MCF 10A (cell line): Measurements from ENCODE around the gene ACER3. TPM values are rescaled to one million over a fixed set of nuclear protein-coding genes. Genes with fewer than 3 reads are reported as not detected.
A peak's percentile ranks its signal among the peaks of the same experiment; 100 is the strongest.
"Not testable (repeated sequence)": the region's sequence is repeated elsewhere in the genome, so short reads cannot be mapped to it uniquely, and the experiment has no call there.

ENCODE experiments used
- Bru-seq: library from RNA; stranded (reverse); fragments of 400-500 nt; gene quantifications from one replicate; lab custom pipeline; 2021; lab: Mats Ljungman, UMichigan
- BruChase-seq, 2 experiments: library from RNA; stranded (reverse); fragments of 400-500 nt; gene quantifications; one replicate each; lab custom pipeline; 2021; lab: Mats Ljungman, UMichigan
- BruUV-seq: library from RNA; stranded (reverse); fragments of 400-500 nt; replicated peaks from 2 replicates; lab custom pipeline; 2021; lab: Mats Ljungman, UMichigan
- CTCF ChIA-PET: fragments of 300-600 bp; sonication (Branson Sonifier 250); formaldehyde crosslinking; extraction: SDS; loops from one replicate; lab custom pipeline; 2021; ENCODE audit warnings: antibody characterized with exemption, inconsistent platforms; lab: Yijun Ruan, JAX
- POLR2A ChIA-PET: fragments of 300-600, 350-650 bp; sonication (Branson Sonifier 250); formaldehyde crosslinking; extraction: SDS; loops from one replicate; lab custom pipeline; 2020; ENCODE audit warnings: antibody characterized with exemption, inconsistent platforms; lab: Yijun Ruan, JAX
- DNase-seq: peaks from one replicate; pipeline ENCODE4 v3.0.0-alpha.2; 2018; ENCODE audit not compliant: unreplicated experiment
- H3K27ac Mint-ChIP-seq: one replicate; pipeline ENCODE4 v1.8.0; 2022; ENCODE audit warnings: mild to moderate bottlenecking, low read depth, mixed read lengths; ENCODE audit not compliant: unreplicated experiment
- H3K27me3 Mint-ChIP-seq: one replicate; pipeline ENCODE4 v1.8.0; 2022; ENCODE audit warnings: mixed read lengths; ENCODE audit not compliant: insufficient read depth, unreplicated experiment
- H3K36me3 Mint-ChIP-seq: one replicate; pipeline ENCODE4 v1.8.0; 2022; ENCODE audit warnings: mild to moderate bottlenecking, moderate library complexity, mixed read lengths; ENCODE audit not compliant: insufficient read depth, unreplicated experiment
- H3K4me1 Mint-ChIP-seq: one replicate; pipeline ENCODE4 v1.8.0; 2022; ENCODE audit warnings: mixed read lengths; ENCODE audit not compliant: insufficient read depth, unreplicated experiment
- H3K4me3 Mint-ChIP-seq: one replicate; pipeline ENCODE4 v1.8.0; 2022; ENCODE audit warnings: mild to moderate bottlenecking, moderate library complexity, mixed read lengths; ENCODE audit not compliant: unreplicated experiment
- H3K9me3 Mint-ChIP-seq: one replicate; pipeline ENCODE4 v1.8.0; 2022; ENCODE audit warnings: mixed read lengths; ENCODE audit not compliant: unreplicated experiment
- intact Hi-C: fragments of 100-400 bp; cut with micrococcal nuclease; formaldehyde crosslinking; loops from 2 replicates; pipeline ENCODE4 v1.14.1; 2022
- long read RNA-seq: library from polyadenylated mRNA; stranded (forward); transcript quantifications from one replicate; pipeline ENCODE4 v2.0.0, GENCODE V29; 2022
- total RNA-seq: library from RNA; stranded (reverse); gene quantifications from 2 replicates; pipeline ENCODE4 v1.2.3, GENCODE V29; 2022
- TF ChIP-seq, protein P1 (sequence below): fragments of 200-600 bp; IDR thresholded peaks from one replicate; pipeline ENCODE4 v1.8.0; 2022; ENCODE audit warnings: antibody characterized with exemption, mild to moderate bottlenecking; ENCODE audit not compliant: unreplicated experiment

Gene ACER3
- total RNA-seq (12.7 and 13.8 TPM in 2 replicates), Bru-seq, nascent RNA (percentile 63 among the genes with signal in this experiment), BruChase-seq, experiment 1, labeled RNA remaining after a 6-hour chase (percentile 60 among the genes with signal in this experiment), BruChase-seq, experiment 2, labeled RNA remaining after a 2-hour chase (percentile 58 among the genes with signal in this experiment)
- long read RNA-seq, full-length matches to known transcripts, result 22 of 29 reads
- long read RNA-seq, partial matches to known transcripts, result 1 of 29 reads
- long read RNA-seq, other reads (novel, unspliced or antisense), result 6 of 29 reads

DNA sequence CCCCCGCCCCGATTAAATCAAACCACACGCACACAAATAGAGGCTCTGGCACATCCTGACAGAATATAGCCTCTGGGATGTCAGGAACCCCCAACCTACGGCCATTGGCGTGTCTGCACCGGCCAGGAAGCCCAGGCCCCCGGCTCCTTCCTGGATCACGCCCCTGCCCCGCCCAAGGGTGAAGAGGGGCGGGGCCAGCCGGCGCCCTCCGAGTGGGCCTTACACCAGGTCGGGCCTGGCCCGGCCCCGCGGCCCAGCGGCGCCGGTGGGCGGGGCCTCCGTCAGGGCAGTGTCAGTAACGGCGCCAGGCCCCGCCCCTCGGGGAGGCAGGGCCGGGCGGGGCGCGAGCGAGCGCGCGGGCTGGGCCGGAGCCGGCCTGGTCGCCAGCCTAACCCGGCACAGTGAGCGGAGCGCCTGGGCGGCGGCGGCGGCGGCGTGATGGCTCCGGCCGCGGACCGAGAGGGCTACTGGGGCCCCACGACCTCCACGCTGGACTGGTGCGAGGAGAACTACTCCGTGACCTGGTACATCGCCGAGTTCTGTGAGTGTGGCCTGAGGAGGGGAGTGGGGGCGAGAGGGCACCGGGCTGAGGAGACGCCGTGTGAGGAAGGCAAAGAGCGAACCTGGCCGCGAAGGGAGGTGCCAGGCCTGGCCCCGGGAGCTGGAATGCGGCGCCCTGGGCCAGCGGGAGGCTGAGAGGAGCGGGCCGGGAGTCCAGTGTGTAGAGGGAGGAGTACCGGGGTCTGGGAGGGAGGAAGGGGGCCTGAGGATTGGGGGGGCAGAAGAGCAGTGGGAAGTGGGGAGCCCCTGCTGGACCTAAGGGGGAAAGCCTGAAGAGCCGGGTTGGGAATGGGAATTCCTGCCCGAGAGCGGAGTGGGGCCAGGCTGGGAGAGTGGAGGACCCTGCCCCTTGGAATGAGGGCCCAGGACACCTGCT is at the start of gene ACER3:
Gene ACER3, plus strand, starts transcription at position 380 of the 937 bp plus-strand sequence. Its CDS starts 59 bp downstream, at position 439.
- no peaks in the 10 kb centered on the region for H3K36me3 Mint-ChIP-seq
- no peaks in the 10 kb centered on the region for H3K9me3 Mint-ChIP-seq
- H3K4me1 Mint-ChIP-seq, result peaks cover 24% of the 10 kb centered on the region
- H3K4me3 Mint-ChIP-seq, result peak within 1 kb of the TSS; percentile 85
- intact Hi-C loops, result loop anchor here (1.0 to 2.0 kb wide), 3 partner anchors 51 to 58 kb away; no protein-coding TSS in a partner anchor
- CTCF ChIA-PET, result interaction anchor here (1.0 kb wide), 1 partner anchor 11 kb away, joined by 3 read pairs; no protein-coding TSS in a partner anchor
- peak; percentile 89 for DNase-seq
- TF ChIP-seq, protein P1, sequence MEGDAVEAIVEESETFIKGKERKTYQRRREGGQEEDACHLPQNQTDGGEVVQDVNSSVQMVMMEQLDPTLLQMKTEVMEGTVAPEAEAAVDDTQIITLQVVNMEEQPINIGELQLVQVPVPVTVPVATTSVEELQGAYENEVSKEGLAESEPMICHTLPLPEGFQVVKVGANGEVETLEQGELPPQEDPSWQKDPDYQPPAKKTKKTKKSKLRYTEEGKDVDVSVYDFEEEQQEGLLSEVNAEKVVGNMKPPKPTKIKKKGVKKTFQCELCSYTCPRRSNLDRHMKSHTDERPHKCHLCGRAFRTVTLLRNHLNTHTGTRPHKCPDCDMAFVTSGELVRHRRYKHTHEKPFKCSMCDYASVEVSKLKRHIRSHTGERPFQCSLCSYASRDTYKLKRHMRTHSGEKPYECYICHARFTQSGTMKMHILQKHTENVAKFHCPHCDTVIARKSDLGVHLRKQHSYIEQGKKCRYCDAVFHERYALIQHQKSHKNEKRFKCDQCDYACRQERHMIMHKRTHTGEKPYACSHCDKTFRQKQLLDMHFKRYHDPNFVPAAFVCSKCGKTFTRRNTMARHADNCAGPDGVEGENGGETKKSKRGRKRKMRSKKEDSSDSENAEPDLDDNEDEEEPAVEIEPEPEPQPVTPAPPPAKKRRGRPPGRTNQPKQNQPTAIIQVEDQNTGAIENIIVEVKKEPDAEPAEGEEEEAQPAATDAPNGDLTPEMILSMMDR, result peak; percentile 22
- H3K27ac Mint-ChIP-seq, result peak within 1 kb of the TSS; percentile 84
- H3K27me3 Mint-ChIP-seq, result no peaks in the 10 kb centered on the region
- BruUV-seq, result no TSS peak
- POLR2A ChIA-PET, result interaction anchor here (0.6 to 1.9 kb wide), 7 partner anchors 10 to 37 kb away, joined by 3 to 8 read pairs (median 4); no protein-coding TSS in a partner anchor

DNA sequence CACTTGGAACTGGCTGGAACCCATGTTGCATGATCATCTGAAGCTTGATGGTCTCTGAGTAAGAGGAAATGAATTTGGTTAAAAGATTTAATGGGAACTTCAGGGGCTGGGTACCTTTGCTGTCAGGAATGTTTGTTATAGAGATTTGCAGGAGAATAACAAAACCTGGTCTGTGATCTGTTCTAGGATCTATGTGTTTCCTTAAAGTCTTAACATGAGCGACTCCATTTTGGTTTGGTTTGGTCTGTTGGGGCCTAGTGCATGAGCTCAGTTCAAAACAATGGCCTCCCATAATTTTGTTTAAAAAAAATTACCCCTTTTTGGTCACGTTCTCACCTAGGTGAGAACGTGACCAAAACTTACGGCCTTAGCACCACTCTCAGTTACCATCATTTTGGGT is 49.5 kb upstream of the ACER3 start:
- no TSS peak for BruUV-seq
- H3K36me3 Mint-ChIP-seq, result no peaks in the 10 kb centered on the region
- H3K4me3 Mint-ChIP-seq, result no peak overlapping the region
- ChIA-PET CTCF (interaction anchor here (0.6 to 5.9 kb wide), 11 partner anchors 8 to 280 kb away, joined by 3 to 94 read pairs (median 5); no protein-coding TSS in a partner anchor), POLR2A (interaction anchor here (0.9 to 2.4 kb wide), 2 partner anchors 19 to 108 kb away, joined by 3 to 11 read pairs; no protein-coding TSS in a partner anchor)
- TF ChIP-seq, protein P1, result no peak
- H3K27me3 Mint-ChIP-seq, result no peaks in the 10 kb centered on the region
- no peak for DNase-seq
- no peak overlapping the region for H3K27ac Mint-ChIP-seq
- intact Hi-C loops, result no loop called here
- no peaks in the 10 kb centered on the region for H3K9me3 Mint-ChIP-seq
- H3K4me1 Mint-ChIP-seq, result peaks cover 17% of the 10 kb centered on the region

DNA sequence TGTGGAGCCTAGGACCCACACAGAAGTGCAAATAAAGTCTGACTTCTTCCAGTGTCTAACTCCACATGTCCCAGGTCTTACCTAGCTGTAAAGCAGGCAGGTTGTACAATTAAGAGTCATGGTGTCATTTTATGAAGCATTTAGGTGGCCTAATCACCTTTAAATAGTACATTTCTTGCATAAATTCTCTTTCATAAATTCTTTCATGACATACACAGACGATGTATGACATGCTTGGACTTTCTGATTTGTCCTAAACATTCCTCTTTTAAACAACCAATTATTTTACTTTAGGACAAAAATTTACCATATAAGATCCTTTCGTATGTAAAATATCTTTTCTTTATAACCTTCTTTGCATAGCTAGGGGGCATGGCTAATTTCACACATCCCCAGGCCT is 46.3 kb upstream of the ACER3 start:
- DNase-seq, result no peak
- TF ChIP-seq, protein P1, result no peak
- H3K4me1 Mint-ChIP-seq, result peaks cover 5% of the 10 kb centered on the region
- ChIA-PET CTCF (interaction anchor here (0.6 to 5.2 kb wide), 6 partner anchors 10 to 343 kb away, joined by 3 to 94 read pairs (median 3); no protein-coding TSS in a partner anchor), POLR2A (no interaction called here)
- BruUV-seq, result no TSS peak
- no peaks in the 10 kb centered on the region for H3K36me3 Mint-ChIP-seq
- no peak overlapping the region for H3K4me3 Mint-ChIP-seq
- intact Hi-C loops, result no loop called here
- H3K27ac Mint-ChIP-seq, result no peak overlapping the region
- no peaks in the 10 kb centered on the region for H3K27me3 Mint-ChIP-seq
- H3K9me3 Mint-ChIP-seq, result no peaks in the 10 kb centered on the region

- H3K4me3 Mint-ChIP-seq, H3K36me3 Mint-ChIP-seq, POLR2A ChIA-PET, H3K9me3 Mint-ChIP-seq, H3K27me3 Mint-ChIP-seq, DNase-seq, BruUV-seq, H3K27ac Mint-ChIP-seq, H3K4me1 Mint-ChIP-seq, intact Hi-C loops: not testable (repeated sequence)
- CTCF ChIA-PET, result interaction anchor here (0.6 to 5.2 kb wide), 4 partner anchors 11 to 275 kb away, joined by 3 to 94 read pairs (median 4); no protein-coding TSS in a partner anchor
Measured at GRCh38 chr11:76815678-76816077, 45.0 kb upstream of the ACER3 start.
